Measurements from ENCODE around the gene SETBP1.

Gene SETBP1

GRCh38 chr18:44833786-44834185, 153.1 kb downstream of the SETBP1 start:
- H3K27ac ChIP-seq, result no peak overlapping the region
- no peak for DNase-seq (ENCODE audit: low read depth, low spot score)

- no peak for DNase-seq (ENCODE audit: low read depth, low spot score)
- no peak overlapping the region for H3K27ac ChIP-seq
Observed at GRCh38 chr18:44834867-44835469, 154.3 kb downstream of the SETBP1 start.

- DNase-seq (ENCODE audit: low read depth, low spot score), result no peak
- H3K27ac ChIP-seq, result no peak overlapping the region
Observed at GRCh38 chr18:44835703-44836102, 155.0 kb downstream of the SETBP1 start.

DNA sequence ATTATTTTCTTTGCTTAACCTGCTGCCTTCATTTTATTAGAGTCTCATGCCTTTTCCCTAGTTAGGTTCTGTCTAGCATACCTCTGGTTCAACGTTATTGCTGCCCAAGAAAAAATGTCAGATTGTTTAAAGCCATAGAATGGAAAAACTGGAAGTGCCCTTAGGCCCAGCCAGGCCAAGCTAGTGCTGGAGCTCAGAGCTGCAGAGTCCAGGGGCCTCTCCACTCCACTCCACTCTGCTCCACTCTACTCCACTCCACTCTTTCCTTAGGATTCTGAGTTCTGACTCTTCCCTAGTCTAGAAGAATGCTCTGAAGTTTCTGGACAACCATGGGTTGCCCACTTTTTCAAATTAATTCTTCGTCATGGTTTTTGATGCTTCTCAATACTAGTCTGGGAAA, 155.6 kb downstream of the SETBP1 start:
- DNase-seq (ENCODE audit: low read depth, low spot score), result no peak
- no peak overlapping the region for H3K27ac ChIP-seq

- no peak for DNase-seq (ENCODE audit: low read depth, low spot score)
- no peak overlapping the region for H3K27ac ChIP-seq
Observed at GRCh38 chr18:44837482-44838180, 156.9 kb downstream of the SETBP1 start.

- no peak overlapping the region for H3K27ac ChIP-seq
- DNase-seq (ENCODE audit: low read depth, low spot score), result no peak
Observed at GRCh38 chr18:44838971-44839666, 158.4 kb downstream of the SETBP1 start.

DNA sequence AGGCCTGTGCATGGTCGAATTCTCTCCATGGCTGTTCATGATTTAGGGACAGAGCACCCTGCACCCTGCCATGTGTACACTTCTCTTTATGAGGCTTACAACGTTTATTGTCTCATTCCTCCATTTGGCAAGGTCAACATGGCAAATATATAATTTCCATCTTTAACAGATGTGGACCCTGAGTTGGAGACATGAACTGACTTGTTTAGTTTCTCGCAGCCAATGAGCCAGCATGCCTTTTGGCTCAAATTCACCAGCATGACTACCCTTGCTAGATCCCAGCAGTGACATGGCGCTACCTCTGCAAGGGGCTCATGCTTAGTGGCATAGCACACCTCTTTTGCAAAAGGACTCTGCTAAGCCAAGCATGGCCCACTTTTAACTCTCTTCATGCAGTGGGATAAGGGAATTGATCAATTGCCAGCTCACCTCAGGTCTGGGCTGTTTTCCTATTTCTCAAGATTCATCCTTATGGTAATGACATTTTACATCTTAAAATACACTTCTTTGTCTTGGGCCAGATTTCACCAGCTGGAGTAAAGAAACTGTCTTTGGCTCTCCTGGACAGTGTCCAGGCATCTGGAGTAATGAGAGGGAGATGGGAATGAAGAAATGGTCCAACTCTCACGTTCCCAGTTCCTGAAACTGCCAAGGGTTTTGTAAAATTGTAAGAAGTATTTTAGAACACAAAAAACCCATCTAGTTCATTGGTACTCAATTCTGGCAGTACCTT, 159.5 kb downstream of the SETBP1 start:
- H3K27ac ChIP-seq, result no peak overlapping the region
- DNase-seq (ENCODE audit: low read depth, low spot score), result no peak

GRCh38 chr18:44841221-44841620, 160.5 kb downstream of the SETBP1 start:
- no peak for DNase-seq (ENCODE audit: low read depth, low spot score)

GRCh38 chr18:44841752-44842587, 161.3 kb downstream of the SETBP1 start:
- no peak overlapping the region for H3K27ac ChIP-seq
- no peak for DNase-seq (ENCODE audit: low read depth, low spot score)

More at GRCh38 chr18:44841221-44841620, 160.5 kb downstream of the SETBP1 start:
- no peak overlapping the region for H3K27ac ChIP-seq

- no peak for DNase-seq (ENCODE audit: low read depth, low spot score)
- H3K27ac ChIP-seq, result no peak overlapping the region
Observed at GRCh38 chr18:44842588-44843412, 162.1 kb downstream of the SETBP1 start.

GRCh38 chr18:44844486-44844885, 163.8 kb downstream of the SETBP1 start:
- H3K27ac ChIP-seq, result no peak overlapping the region
- no peak for DNase-seq (ENCODE audit: low read depth, low spot score)

- DNase-seq (ENCODE audit: low read depth, low spot score), result no peak
- H3K27ac ChIP-seq, result no peak overlapping the region
Observed at GRCh38 chr18:44846450-44846849, 165.8 kb downstream of the SETBP1 start.

GRCh38 chr18:44848644-44849335, 168.1 kb downstream of the SETBP1 start:
- no peak for DNase-seq (ENCODE audit: low read depth, low spot score)
- H3K27ac ChIP-seq, result no peak overlapping the region

DNA sequence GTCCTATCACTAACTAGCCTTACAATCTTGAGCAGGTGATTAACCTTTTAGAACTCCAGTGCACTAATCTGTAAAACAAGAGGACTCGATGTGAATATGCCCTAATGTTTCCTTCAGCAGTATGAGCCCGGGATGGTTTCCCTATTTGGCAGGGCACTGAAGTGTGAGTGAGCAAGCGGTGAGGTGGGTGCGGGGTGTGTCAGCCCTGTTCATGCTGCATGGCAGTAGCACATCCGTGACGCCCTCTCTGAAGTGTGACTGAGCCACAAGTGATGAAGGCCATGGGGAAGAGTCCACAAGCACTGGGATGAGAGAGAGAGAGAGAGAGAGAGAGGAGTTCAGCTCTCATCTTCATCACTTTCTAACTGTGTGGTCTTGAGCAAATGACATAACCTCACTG, 168.7 kb downstream of the SETBP1 start:
- H3K27ac ChIP-seq, result no peak overlapping the region
- no peak for DNase-seq (ENCODE audit: low read depth, low spot score)

- no peak for DNase-seq (ENCODE audit: low read depth, low spot score)
- H3K27ac ChIP-seq, result no peak overlapping the region
Observed at GRCh38 chr18:44850001-44850400, 169.3 kb downstream of the SETBP1 start.

DNA sequence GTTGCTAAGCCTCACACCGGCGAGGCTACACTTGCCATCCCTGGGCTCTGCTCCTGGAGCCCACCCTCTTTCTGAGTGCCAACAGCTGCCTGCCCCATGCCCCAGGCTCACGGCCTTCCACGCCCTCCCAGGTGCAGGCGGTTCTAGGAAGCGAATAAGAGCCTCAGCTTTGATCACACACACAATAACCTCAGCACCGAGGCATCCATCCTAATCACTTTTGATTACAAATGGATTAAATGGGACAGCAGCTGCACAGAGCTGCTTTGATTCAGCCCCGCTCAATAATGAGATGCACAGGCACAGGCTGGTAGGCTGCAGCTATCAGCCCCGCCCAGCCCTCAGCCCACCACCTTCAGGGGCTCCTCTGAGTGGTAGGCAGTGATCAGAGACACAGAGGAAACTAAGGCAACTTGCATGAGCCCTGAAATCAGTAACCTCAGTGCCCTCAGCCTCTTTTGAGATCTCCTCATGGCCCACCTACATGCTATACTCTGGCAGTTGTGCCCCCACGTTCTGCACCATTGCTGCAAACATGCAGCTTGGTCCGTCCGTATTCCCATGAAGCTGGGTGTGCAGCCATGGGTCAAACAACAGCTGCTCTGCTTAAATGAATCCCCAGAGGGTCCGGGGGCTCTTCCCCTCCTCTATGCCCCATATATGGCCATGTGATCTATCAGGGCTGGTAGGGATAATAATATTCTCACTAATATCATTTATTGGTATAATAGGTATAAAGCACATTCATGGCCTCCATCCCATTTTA, 171.4 kb downstream of the SETBP1 start:
- no peak for DNase-seq (ENCODE audit: low read depth, low spot score)
- no peak overlapping the region for H3K27ac ChIP-seq

- no peak overlapping the region for H3K27ac ChIP-seq
- DNase-seq (ENCODE audit: low read depth, low spot score), result no peak
Observed at GRCh38 chr18:44852818-44853217, 172.1 kb downstream of the SETBP1 start.

DNA sequence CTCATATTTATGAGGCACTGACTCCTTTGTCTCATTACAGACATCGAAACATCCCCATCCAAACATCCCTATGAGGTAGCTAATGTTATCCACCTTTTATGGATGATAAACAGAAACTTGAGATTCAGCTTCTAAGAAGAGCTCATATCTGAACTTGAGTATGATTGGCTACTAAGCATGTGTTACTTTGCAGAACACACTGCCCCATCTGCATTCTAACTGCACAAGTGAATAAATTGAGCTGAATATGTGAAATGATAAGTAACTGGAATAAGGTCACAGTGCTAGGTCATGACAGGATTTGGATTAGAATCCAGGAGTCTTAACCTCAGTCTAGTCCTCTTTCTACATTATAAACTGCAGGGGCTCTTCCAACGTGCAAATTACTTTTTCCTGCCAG, 172.7 kb downstream of the SETBP1 start:
- H3K27ac ChIP-seq, result no peak overlapping the region
- DNase-seq (ENCODE audit: low read depth, low spot score), result no peak
